ENCODE data around the gene CTNNA1. TPM values are rescaled to one million over a fixed set of nuclear protein-coding genes. Genes with fewer than 3 reads are reported as not detected.
A peak's percentile ranks its signal among the peaks of the same experiment; 100 is the strongest.

CTNNA1 gene
- total RNA-seq, 6 experiments from 2014 or later = 101 to 192 (median 123) TPM

- intact Hi-C loops (cut with DNase I) = no loop called here
- TF ChIP-seq CTCF (IDR thresholded peaks at IDR 0.05) (no peak), POLR2A (IDR thresholded peaks at IDR 0.05) (no peak)
- WGBS (ENCODE audit: insufficient coverage, low coverage, low lambda C conversion rate, missing lambda C conversion rate) = 58% methylated on average over 5 of the region's 5 CpGs
Measured at GRCh38 chr5:138938526-138938925, 185.3 kb downstream of the CTNNA1 start.

GRCh38 chr5:138942066-138942465, 188.8 kb downstream of the CTNNA1 start:
- WGBS (ENCODE audit: insufficient coverage, low coverage, low lambda C conversion rate, missing lambda C conversion rate) = 100% methylated on average over 2 of the region's 2 CpGs
- Histone ChIP-seq H3K27me3 (no peaks in the 10 kb centered on the region), H3K27ac (no peak overlapping the region), H3K4me3 (no peak overlapping the region), H3K9me3 (no peaks in the 10 kb centered on the region), H3K36me3 (peaks cover 0 to 8% (median 4%) of the 10 kb centered on the region in 4 donors), H3K4me1 (peaks cover 0 to 3% (median 0%) of the 10 kb centered on the region in 4 donors)
- no peak for DNase-seq
- TF ChIP-seq POLR2A (IDR thresholded peaks at IDR 0.05) = no peak
- no peak for TF ChIP-seq CTCF (IDR thresholded peaks at IDR 0.05)
- intact Hi-C loops (cut with DNase I) = no loop called here
- ATAC-seq = no peak

More at GRCh38 chr5:138938526-138938925, 185.3 kb downstream of the CTNNA1 start:
- Histone ChIP-seq H3K4me1 (peaks cover 0 to 3% (median 0%) of the 10 kb centered on the region in 4 donors), H3K27me3 (no peaks in the 10 kb centered on the region), H3K4me3 (no peak overlapping the region), H3K9me3 (no peaks in the 10 kb centered on the region), H3K27ac (no peak overlapping the region), H3K36me3 (peaks cover 0 to 9% (median under 1%) of the 10 kb centered on the region in 4 donors)
- no peak for DNase-seq
- ATAC-seq = peak in 1 of 4 donors; percentile 50

GRCh38 chr5:138942861-138943260, 189.6 kb downstream of the CTNNA1 start:
- no peak for DNase-seq
- TF ChIP-seq POLR2A (IDR thresholded peaks at IDR 0.05) (no peak), CTCF (IDR thresholded peaks at IDR 0.05) (no peak)
- intact Hi-C loops (cut with DNase I) = no loop called here

GRCh38 chr5:138943599-138944173, 190.5 kb downstream of the CTNNA1 start:
- TF ChIP-seq CTCF (IDR thresholded peaks at IDR 0.05) (no peak), POLR2A (IDR thresholded peaks at IDR 0.05) (no peak)
- Histone ChIP-seq H3K4me1 (no peaks in the 10 kb centered on the region), H3K36me3 (peaks cover 0 to 15% (median 6%) of the 10 kb centered on the region in 4 donors)

More at GRCh38 chr5:138942861-138943260, 189.6 kb downstream of the CTNNA1 start:
- Histone ChIP-seq H3K4me3 (no peak overlapping the region), H3K4me1 (peaks cover 0 to 3% (median 0%) of the 10 kb centered on the region in 4 donors), H3K9me3 (no peaks in the 10 kb centered on the region), H3K27ac (no peak overlapping the region), H3K27me3 (no peaks in the 10 kb centered on the region), H3K36me3 (peaks cover 0 to 15% (median 6%) of the 10 kb centered on the region in 4 donors)
- no peak for ATAC-seq
- 93% methylated on average over 3 of the region's 3 CpGs for WGBS (ENCODE audit: insufficient coverage, low coverage, low lambda C conversion rate, missing lambda C conversion rate)

More at GRCh38 chr5:138943599-138944173, 190.5 kb downstream of the CTNNA1 start:
- ATAC-seq = peak in 2 of 4 donors; percentile 4 to 11
- H3K27ac ChIP-seq = no peak overlapping the region
- intact Hi-C loops (cut with DNase I) = no loop called here
- no peak overlapping the region for H3K4me3 ChIP-seq
- no peaks in the 10 kb centered on the region for H3K9me3 ChIP-seq
- no peaks in the 10 kb centered on the region for H3K27me3 ChIP-seq
- DNase-seq = no peak
- 100% methylated on average over 3 of the region's 6 CpGs for WGBS (ENCODE audit: insufficient coverage, low coverage, low lambda C conversion rate, missing lambda C conversion rate)

All from right lobe of liver (tissue), 6 donors.